ENCODE data around the gene FGG.
"Not testable (repeated sequence)": the region's sequence is repeated elsewhere in the genome, so short reads cannot be mapped to it uniquely, and the experiment has no call there.

FGG gene

GRCh38 chr4:154610582-154610981, 1.9 kb downstream of the FGG start:
- FAIRE-seq: no peak

DNA sequence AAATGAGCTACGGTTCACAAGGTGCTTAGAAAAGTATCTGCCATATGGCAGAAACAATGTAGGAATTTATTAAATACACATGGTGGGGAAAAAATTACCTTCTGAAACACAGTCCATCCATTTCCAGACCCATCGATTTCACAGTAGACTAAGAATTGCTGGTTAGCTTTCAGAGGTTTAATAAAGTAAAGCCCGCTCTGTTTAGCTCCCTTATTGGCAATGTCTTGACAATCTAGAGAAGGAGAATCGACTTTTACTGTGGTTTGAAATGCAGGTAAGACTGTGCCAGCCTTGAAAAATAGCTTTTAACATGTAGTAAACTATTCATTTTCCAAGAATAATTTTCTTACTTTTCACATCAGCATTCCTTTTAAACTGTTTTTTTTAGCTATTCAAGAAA, 2.9 kb downstream of the FGG start:
- FAIRE-seq: no peak

- no peak for FAIRE-seq
These were observed 3.8 kb downstream of the FGG start for GRCh38 chr4:154608361-154609252.

DNA sequence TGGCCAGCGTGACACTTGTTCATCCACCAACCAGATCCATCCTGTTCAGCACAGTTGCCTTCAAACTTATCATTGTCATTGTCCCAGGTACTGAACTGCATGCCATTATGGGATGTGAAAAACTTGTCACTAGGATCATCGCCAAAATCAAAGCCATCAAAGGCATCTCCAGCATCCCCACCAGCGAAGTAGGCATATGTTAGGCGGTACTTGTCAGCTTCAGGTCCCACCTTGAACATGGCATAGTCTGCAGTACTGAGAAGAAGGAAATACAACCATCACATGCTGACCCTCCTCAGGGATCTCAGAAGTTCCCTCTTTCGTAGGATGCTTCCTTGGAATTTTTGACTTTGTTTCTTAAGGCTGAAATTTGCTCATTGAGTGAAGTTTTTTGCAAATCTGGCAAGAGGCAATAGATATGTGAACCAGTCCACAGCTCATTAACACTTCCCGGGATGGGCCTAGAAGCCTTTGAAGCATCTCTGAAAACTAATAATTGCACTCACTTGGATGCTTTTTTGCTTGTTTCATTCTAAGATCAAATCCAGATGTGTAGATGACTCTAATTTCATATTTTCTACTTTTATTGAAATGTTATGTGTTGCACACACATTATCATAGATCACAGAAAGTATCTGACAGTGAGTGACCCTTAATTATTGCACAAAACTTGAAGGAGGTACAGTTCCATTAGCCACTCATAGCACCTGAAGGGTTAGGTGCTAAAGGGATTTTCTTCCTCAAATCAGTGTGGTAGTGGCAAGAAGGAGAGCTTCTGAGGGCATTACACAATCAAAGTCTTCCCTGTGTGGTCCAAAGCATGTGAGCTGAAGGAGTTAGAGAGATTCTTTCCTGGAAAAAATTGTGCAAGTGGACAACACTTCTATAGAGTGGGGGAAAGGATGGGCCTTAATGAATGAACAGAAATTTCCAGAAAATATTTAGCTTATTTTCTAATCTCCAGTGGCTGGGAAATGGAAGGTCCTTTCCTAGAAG, 5.4 kb downstream of the FGG start:
- no peak for FAIRE-seq

GRCh38 chr4:154604696-154605200, 7.7 kb downstream of the FGG start:
- FAIRE-seq: no peak

GRCh38 chr4:154603033-154603943, 9.2 kb downstream of the FGG start:
- FAIRE-seq: no peak

- no peak for FAIRE-seq
These were observed 9.9 kb downstream of the FGG start for GRCh38 chr4:154602404-154603020.

GRCh38 chr4:154597798-154598774, 14.4 kb downstream of the FGG start:
- no peak for FAIRE-seq

DNA sequence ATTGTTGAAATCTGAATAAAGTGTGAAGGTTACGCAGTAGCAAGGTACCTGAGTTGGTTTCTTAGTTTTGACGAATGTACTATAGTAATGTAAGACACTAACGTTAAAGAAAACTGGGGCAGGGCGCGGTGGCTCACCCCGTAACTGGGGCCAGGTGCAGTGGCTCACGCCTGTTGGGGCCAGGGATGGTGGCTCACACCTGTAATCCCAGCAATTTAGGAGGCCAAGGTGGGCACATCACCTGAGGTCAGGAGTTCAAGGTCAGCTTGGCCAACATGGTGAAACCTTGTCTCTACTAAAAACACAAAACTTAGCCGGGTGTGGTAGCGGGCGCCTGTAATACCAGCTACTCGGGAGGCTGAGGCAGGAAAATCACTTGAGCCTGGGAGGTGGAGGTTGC, 15.2 kb downstream of the FGG start:
- FAIRE-seq: not testable (repeated sequence)

GRCh38 chr4:154595807-154596206, 16.6 kb downstream of the FGG start:
- no peak for FAIRE-seq

GRCh38 chr4:154594343-154594742, 18.1 kb downstream of the FGG start:
- not testable (repeated sequence) for FAIRE-seq

DNA sequence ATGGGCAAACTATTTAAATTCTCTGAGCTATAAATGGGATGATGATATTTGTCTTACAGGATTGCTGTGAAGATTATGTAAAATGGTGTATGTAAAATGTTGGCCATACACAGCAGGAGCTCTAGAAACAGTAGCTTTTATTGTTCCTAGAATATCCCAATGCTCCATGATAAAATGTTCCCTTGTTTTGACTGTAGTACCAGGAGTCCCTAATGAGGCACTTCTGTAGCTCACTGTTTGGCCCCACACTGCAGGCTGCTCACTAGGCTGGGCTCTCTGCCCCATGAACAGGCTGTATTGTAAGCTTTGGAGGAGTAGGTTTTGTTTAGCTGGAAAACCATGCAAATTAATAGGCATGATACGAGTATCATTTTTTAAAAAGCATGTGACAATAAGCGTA, 18.6 kb downstream of the FGG start:
- FAIRE-seq: no peak

DNA sequence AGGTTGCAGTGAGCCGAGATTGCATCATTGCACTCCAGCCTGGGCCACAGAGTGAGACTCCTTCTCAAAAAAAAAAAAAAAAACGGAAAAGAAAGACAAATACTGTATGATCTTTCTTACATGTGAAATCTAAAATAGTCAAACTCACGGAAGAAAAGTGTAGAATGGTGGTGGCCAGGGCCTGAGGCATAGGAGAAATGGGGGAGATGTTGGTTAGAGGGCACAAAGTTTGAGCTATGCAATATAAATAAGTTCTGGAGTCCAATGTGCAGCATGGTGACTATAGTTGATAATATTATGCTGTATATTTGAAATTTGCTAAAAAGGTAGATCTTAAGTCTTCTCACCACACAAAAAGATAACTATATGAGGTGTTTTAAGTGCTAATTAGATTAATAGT, 20.6 kb downstream of the FGG start:
- no peak for FAIRE-seq

- FAIRE-seq: no peak
These were observed 22.0 kb downstream of the FGG start, which contains the start of gene FGA for GRCh38 chr4:154590329-154591006. Gene FGA, minus strand, starts transcription at chr4:154590742. Its CDS starts 55 bp downstream, at chr4:154590687.

DNA sequence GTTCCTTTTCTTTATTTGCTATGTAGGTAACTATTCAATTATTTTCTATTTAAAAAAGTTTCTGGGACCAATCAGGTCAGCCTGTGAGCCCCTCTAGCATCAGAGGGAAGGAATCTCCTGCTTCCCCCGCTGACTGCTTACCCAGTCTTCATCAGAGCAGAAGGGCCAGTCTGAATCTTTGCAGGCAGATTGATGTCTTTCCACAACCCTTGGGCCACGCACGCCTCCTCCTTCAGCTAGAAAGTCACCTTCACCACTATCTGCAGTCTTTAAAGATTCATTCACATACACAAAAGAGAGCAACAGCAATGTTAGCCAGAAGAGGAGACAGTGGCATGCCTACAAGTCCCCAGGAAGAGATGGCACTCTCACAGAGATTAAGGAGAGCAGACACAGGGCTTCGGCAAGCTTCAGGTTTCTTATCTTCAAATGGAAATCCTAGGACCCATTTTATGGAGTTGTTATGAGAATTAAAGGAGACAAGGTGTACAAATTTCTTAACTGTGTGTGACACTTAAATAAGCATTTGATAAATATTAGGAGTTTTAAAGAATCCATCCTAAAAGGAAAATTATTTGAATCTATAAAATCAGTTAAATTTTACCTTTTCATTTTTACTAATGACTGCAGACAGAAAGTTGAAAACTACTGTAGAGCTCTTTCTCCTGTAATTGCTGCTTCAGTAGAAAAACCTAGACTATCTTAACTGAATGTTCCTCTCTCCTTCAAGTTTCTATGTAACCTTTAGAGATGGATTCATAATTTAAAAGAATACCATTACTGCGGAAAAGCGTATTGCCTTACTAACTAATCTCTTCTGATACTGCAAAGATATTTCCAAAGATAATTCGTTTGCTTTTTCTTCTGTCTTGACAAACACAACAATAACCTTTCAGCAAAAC, 22.9 kb downstream of the FGG start:
- no peak for FAIRE-seq

DNA sequence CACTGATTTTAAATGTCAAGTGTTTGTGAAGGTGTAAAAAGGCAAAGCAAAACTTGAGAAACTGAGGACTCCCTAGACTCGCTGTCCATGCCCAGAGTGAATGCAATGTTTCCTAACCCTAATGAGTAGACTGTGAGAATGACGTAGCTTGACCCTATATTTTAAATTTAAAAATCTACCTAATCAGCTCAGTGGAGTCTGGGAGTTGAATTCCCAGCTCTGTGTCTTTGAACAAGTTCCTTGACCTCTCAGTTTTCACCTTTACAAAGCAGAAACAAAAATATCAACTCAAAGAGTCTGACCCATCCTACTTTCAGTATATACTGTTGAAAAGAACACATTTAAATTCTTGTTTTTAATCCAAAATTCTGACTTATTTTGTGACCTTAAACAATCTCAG, 24.3 kb downstream of the FGG start:
- no peak for FAIRE-seq

DNA sequence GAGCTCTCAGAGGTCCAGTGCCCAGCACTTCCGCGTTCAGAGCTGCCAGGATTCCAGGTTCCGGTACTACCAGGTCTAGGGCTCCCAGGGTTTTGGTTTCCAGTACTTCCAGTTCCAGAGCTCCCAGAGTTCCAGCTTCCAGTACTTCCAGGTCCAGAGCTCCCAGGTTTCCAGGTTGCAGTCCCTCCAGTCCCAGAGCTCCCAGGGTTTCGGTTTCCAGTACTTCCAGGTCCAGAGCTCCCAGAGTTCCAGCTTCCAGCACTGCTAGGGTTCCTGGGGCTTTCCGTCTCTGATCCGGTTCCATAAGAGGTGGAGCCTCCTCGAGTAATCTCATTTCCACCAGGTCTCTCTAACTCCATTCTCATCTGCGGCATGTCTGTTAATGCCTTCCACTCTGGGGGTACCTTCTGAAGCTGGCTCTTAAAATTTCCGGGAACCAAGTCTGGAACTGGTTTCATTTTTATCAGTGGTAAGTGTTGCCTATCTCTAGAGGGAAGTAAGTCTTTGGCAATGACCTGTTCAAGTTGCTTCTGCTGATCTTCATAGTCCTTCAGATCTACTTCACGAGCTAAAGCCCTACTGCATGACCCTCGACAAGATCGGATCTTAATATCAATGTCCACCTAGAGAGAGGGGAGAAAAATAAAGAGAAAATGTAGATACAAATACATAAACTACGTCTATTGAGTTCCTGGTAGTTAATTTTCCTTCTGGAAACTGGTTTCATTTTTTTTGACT, 26.0 kb downstream of the FGG start:
- FAIRE-seq: no peak

All from G401.6 (cell line).